Osteoblast (primary cell): ENCODE results near the gene NRARP. TPM values are rescaled to one million over a fixed set of nuclear protein-coding genes. Genes with fewer than 3 reads are reported as not detected.
A peak's percentile ranks its signal among the peaks of the same experiment; 100 is the strongest.

Source experiments
- DNase-seq: peaks from one replicate; pipeline ENCODE4 v3.0.0; 2011; ENCODE audit warnings: low spot score, mixed read lengths; ENCODE audit not compliant: insufficient read length; ENCODE audit errors: missing footprints
- H2AFZ ChIP-seq: 2 replicates; pipeline ENCODE4 v1.6.0; 2011; ENCODE audit warnings: mild to moderate bottlenecking, low read length
- H3K27ac ChIP-seq: 2 replicates; pipeline ENCODE4 v1.5.1; 2011; ENCODE audit warnings: mild to moderate bottlenecking, low read depth, low read length, moderate library complexity
- H3K27me3 ChIP-seq: 2 replicates; pipeline ENCODE4 v1.6.0; 2012; ENCODE audit warnings: mild to moderate bottlenecking, control low read depth, inconsistent platforms, low read length, moderate library complexity; ENCODE audit not compliant: insufficient read depth
- H3K36me3 ChIP-seq: 2 replicates; pipeline ENCODE4 v1.5.1; 2011; ENCODE audit warnings: mild to moderate bottlenecking, low read length, control low read depth, moderate library complexity; ENCODE audit not compliant: insufficient read depth
- H3K4me1 ChIP-seq: 2 replicates; pipeline ENCODE4 v1.5.1; 2011; ENCODE audit warnings: mild to moderate bottlenecking, low read length, control low read depth, moderate library complexity; ENCODE audit not compliant: insufficient read depth
- H3K4me2 ChIP-seq: 2 replicates; pipeline ENCODE4 v1.6.0; 2011; ENCODE audit warnings: mild to moderate bottlenecking, low read length; ENCODE audit not compliant: insufficient read depth
- H3K4me3 ChIP-seq: fragments of 200-600 bp; sonication (generic); 3 replicates; pipeline ENCODE4 v1.5.1; 2012; ENCODE audit warnings: mild to moderate bottlenecking, low read length, inconsistent platforms; ENCODE audit not compliant: insufficient read depth
- H3K79me2 ChIP-seq: 2 replicates; pipeline ENCODE4 v1.6.0; 2012; ENCODE audit warnings: mild to moderate bottlenecking, low read length, control low read depth, inconsistent platforms; ENCODE audit not compliant: insufficient read depth
- H3K9me3 ChIP-seq: 2 replicates; pipeline ENCODE4 v1.5.1; 2011; ENCODE audit warnings: low read depth, low read length, control low read depth
- H4K20me1 ChIP-seq: 2 replicates; pipeline ENCODE4 v1.6.0; 2012; ENCODE audit warnings: mild to moderate bottlenecking, low read length, control low read depth; ENCODE audit not compliant: insufficient read depth
- CTCF ChIP-seq: IDR thresholded peaks from 2 replicates; pipeline ENCODE4 v1.5.1; 2011; ENCODE audit warnings: mild to moderate bottlenecking, low read depth, low read length, moderate library complexity; ENCODE audit errors: extremely low read depth
- total RNA-seq: library from RNA; depleted of rRNA; stranded (reverse); fragments of >200 nt; gene quantifications from 2 replicates; pipeline ENCODE4 v1.2.3, GENCODE V29; 2012

The NRARP gene
- total RNA-seq, 1 donor = under 0.01 TPM

- Histone ChIP-seq H3K36me3 (peaks cover 22% of the 10 kb centered on the region), H3K27ac (no peak overlapping the region), H2AFZ (no peak overlapping the region), H4K20me1 (peaks cover 4% of the 10 kb centered on the region), H3K9me3 (no peaks in the 10 kb centered on the region), H3K4me3 (no peak overlapping the region), H3K79me2 (peaks cover 18% of the 10 kb centered on the region), H3K27me3 (no peaks in the 10 kb centered on the region), H3K4me2 (no peak overlapping the region), H3K4me1 (peaks cover 16% of the 10 kb centered on the region)
- TF ChIP-seq CTCF = no peak
- DNase-seq = no peak
Measured at GRCh38 chr9:137275203-137275587, 26.9 kb downstream of the NRARP start.

DNA sequence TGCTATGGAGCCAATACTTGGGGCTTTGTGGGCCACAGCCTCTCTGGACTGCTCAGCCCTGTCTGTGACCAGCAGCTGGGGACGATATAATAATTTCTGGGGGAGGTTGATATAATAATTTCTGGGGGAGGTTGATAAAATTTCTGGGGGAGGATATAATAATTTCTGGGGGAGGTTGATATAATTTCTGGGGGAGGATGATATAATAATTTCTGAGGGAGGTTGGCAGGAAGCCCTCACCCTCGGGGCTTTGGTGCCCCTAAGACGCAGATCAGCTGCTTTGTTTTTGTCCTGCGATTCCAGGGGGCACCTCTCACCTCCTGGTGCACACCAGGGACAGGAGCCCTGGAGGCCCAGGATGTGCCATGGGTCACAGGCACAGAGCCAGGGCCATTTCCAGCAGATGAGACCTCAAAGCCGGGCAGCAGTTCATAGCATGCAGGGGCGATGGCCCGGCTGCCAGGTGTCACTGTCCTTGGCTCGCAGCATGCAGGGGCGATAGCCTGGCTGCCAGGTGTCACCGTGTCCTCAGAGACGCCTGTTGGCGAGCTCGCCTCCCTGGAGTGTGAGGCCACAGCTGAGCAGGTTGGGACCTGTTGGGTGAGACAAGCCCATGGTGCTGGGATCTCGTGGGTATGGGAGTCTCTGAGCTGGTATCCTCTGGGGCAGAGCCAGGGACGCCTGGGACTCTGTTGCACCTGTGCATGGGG, 28.3 kb downstream of the NRARP start:
- Histone ChIP-seq H3K79me2 (peaks cover 18% of the 10 kb centered on the region), H3K9me3 (no peaks in the 10 kb centered on the region), H2AFZ (no peak overlapping the region), H3K27me3 (no peaks in the 10 kb centered on the region), H3K4me1 (peaks cover 25% of the 10 kb centered on the region), H4K20me1 (peaks cover 6% of the 10 kb centered on the region), H3K36me3 (peaks cover 26% of the 10 kb centered on the region), H3K27ac (no peak overlapping the region), H3K4me2 (no peak overlapping the region), H3K4me3 (no peak overlapping the region)
- no peak for TF ChIP-seq CTCF
- DNase-seq = peak; percentile 66

DNA sequence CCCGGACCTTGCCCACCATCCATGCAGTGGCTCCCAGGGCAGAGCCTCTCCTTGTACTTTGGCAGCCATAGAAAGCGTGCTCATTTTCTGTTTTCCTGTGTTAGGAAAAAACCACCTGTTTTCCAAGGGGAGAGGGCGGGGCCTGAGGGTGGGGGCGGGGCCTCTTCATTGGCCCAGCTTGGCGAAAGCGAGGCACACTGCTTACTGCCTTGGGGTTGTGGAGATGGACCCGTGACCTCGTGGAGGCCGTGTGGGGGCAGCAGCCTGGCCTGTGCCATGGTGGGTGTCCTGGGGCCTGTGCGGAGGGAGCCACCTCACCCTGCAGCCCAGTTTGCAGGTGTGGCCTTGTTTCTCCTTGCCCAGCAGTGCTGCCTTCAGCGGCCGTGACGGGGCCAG, 29.0 kb downstream of the NRARP start:
- Histone ChIP-seq H3K27me3 (no peaks in the 10 kb centered on the region), H3K4me1 (peaks cover 31% of the 10 kb centered on the region), H3K27ac (no peak overlapping the region), H2AFZ (no peak overlapping the region), H3K79me2 (peaks cover 16% of the 10 kb centered on the region), H3K4me2 (no peak overlapping the region), H3K9me3 (no peaks in the 10 kb centered on the region), H3K36me3 (peaks cover 30% of the 10 kb centered on the region), H4K20me1 (peaks cover 7% of the 10 kb centered on the region), H3K4me3 (no peak overlapping the region)
- no peak for TF ChIP-seq CTCF
- DNase-seq = peak; percentile 84

- Histone ChIP-seq H3K4me1 (peaks cover 33% of the 10 kb centered on the region), H3K4me2 (no peak overlapping the region), H3K27me3 (no peaks in the 10 kb centered on the region), H2AFZ (no peak overlapping the region), H3K36me3 (peaks cover 35% of the 10 kb centered on the region), H4K20me1 (peaks cover 11% of the 10 kb centered on the region), H3K27ac (no peak overlapping the region), H3K9me3 (no peaks in the 10 kb centered on the region), H3K4me3 (no peak overlapping the region), H3K79me2 (peaks cover 14% of the 10 kb centered on the region)
- peak; percentile 41 for DNase-seq
- TF ChIP-seq CTCF = no peak
Measured at GRCh38 chr9:137272241-137273094, 29.6 kb downstream of the NRARP start.
